Fibroblast of upper back skin (primary cell): ENCODE data around the gene SUGP1.
"Not testable (repeated sequence)": the region's sequence is repeated elsewhere in the genome, so short reads cannot be mapped to it uniquely, and the experiment has no call there.

Experiments used
- DNase-seq: peaks from one replicate; pipeline ENCODE4 v3.0.0-alpha.2; 2013

Gene SUGP1

DNA sequence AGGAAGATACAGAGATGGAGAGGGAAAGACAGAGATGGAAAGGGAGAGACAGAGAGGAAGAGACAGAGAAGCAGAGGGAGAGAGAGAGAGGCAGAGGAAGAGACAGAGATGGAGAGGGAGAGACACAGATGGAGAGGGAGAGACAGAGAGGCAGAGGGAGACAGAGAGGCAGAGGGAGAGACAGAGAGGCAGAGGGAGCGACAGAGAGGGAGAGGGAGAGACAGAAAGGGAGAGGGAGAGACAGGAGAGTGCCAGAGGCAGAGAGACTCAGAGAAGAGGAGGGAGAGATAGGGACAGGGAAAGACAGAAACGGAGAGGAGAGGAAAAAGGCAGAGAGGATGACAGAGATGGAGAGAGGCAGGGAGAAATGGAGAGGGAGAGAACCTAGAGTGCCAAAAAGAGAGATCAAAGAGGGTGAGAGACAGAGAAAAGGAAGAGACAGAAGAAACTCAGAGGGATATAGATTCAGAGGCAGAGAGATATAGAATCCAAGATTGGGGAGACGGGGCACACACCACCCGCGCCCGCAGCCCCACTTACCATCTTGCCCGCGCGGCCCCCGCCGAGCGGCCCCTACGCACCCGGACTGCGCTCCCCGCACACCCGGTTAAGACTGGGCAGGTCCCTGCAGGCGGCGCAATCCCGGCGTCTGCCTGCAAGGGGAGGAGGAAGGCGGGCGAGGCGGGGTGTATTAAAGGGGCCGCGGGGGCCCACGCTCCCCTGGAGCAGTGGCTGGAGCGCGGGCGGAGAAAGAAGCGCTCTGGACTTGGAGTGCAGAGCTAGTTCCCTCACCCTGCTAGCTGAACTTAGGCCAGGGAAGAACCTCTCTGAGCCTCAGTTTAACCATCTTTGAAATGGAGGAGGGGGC lies 57.9 kb downstream of the SUGP1 start:
- DNase-seq = no peak

GRCh38 chr19:19261350-19262189 lies 58.7 kb downstream of the SUGP1 start:
- no peak for DNase-seq

DNA sequence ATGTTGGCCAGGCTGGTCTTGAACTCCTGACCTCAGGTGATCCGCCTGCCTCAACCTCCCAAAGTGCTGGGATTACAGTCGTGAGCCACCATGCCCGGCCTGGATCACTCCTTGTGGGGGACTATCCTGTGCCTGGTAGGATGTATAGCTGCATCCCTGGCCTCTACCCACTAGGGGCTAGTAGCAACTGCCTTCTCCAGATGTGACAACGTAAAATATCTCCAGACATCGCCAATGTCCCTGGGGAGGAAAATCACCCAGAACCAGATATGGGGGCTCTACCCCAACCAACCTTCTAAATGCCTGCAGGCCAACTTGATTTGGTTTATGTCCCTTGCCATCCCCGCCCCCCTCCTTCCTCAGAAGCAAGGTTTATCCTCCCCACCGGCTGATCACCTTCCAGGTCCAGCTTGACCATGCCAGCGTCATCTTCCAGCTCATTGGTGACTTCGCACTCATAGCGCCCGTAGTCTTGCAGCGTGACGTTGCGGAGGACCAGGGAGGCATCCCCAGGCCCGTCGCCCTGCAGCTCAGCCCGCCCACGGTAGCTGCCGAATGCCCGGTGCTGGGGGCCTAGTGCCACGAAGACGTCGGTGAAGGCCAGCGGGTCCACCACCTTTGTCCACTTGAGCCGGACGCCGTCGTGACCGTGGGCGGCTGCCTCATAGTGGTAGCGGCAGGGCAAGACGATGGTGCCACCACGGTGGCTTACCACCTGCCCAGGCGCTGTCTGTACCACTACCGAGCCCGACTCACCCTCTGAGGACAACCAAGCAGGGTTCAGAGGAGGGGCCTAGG lies 59.7 kb downstream of the SUGP1 start:
- no peak for DNase-seq

DNA sequence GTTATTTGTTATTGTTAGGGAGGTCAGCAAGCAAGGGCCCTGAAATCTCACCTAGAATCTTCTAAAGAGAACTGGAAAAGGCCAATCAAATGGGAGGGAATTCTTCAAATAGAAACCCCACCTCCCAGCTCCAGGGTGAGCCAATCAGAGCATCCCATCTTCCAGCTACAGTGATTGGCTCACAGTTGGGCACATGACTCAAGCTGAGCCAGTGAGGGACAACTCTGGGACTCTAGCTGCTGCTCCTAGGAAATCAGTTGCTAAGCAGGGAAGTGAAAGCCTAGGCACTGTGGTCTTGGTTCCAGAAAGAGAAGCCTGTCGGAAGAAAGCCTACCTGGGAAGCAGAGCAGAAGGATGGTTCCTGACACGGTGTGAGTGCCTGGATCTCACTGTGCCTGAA lies 60.6 kb downstream of the SUGP1 start:
- no peak for DNase-seq

DNA sequence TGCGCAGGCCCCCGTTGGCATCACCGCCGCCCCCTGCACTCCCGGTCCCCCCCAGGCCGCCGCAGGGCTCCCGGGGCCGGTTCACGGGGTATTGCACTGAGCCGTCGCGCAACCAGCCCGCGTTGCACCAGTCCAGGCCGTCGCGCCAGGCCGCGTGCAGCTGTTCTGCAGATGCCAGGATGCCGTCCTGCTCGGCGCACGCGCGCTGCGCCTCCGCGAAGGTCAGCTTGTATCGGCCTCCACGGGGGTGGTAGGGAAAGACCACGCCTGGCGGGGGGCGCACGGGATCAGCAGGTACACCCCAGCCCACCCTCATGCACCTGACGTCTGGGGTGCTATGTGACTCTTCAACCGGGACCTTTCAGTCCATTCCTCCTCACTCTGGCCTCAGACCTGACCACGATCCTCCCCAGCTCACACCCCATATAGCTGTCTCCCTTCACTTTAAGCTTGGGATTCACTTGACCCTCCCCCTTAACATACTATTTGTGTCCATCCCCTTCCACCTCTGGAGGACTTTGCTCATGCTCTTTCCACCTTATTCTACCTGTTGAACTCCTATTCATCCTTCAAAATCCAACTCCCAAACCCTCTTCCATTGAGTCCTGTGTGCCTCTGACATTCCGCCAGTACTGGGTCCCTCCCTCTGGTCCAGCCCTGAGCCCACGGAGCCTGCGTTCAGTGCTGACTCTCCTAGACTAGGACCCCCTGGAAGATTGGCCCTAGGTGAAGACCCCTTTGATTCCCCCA lies 61.5 kb downstream of the SUGP1 start:
- no peak for DNase-seq

- DNase-seq = no peak
These were observed 62.3 kb downstream of the SUGP1 start for GRCh38 chr19:19257836-19258588.

GRCh38 chr19:19257137-19257536 lies 63.2 kb downstream of the SUGP1 start:
- no peak for DNase-seq

DNA sequence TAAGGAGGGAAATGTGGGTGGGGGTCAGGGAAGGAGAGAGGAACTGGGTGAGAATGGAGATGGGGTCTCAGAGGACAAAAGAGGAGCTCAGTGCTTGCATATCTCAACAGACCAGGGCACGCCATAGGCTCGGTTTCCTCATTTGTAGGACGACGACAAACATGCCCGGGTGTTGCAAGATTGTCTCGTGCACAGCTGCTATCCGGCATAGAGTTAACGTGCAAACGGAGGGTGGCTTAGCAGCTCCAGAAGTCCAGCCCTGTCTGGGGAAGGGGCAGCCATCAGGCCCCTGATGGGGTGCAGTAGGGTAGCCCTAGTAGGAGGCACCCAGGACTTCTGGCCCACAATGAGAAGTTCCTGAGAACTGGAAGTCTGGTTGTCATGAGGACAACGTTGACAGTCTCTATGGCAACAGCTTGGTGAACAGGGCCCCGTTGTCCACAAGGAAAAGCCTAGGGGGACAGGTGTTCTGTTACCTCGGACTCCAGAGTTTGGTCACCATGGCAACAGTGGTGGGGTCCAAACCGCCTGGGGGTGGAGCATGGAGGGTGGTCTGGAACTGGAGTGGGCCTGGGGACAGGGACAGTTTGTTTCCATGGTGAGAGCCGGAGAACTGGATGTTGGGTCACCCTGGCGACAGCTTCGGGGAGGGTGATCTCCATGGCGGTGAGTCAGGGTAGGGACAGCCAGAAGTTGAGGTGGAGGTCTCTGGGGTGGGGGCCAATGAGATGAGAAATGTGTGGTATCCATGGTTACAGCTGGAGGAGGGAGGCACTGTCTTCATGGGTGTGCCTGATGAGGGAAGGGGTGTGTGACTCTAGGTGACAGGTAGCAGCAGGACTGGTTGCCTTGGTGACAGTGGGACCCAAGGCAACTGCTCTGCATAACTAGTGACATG lies 64.0 kb downstream of the SUGP1 start:
- no peak for DNase-seq

DNA sequence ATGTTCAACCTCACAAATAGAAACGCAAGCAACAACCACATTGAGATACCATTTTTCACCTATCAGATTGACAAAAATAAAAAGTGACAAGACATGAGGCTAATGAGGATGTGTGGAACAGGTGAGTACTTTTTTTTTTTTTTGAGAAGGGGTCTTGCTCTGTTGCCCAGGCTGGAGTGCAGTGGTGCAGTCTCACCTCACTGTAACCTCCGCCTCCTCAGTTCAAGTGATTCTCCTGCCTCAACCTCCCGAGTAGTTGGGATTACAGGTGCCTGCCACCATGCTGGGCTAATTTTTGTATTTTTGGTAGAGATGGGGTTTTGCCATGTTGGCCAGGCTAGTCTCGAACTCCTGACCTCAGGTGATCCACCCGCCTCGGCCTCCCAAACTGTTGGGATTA lies 66.9 kb downstream of the SUGP1 start:
- DNase-seq = not testable (repeated sequence)

- DNase-seq = no peak
These were observed 70.0 kb downstream of the SUGP1 start for GRCh38 chr19:19250196-19250801.

GRCh38 chr19:19240476-19240875 lies 79.8 kb downstream of the SUGP1 start:
- no peak for DNase-seq

- no peak for DNase-seq
These were observed 80.6 kb downstream of the SUGP1 start for GRCh38 chr19:19239675-19240074.

DNA sequence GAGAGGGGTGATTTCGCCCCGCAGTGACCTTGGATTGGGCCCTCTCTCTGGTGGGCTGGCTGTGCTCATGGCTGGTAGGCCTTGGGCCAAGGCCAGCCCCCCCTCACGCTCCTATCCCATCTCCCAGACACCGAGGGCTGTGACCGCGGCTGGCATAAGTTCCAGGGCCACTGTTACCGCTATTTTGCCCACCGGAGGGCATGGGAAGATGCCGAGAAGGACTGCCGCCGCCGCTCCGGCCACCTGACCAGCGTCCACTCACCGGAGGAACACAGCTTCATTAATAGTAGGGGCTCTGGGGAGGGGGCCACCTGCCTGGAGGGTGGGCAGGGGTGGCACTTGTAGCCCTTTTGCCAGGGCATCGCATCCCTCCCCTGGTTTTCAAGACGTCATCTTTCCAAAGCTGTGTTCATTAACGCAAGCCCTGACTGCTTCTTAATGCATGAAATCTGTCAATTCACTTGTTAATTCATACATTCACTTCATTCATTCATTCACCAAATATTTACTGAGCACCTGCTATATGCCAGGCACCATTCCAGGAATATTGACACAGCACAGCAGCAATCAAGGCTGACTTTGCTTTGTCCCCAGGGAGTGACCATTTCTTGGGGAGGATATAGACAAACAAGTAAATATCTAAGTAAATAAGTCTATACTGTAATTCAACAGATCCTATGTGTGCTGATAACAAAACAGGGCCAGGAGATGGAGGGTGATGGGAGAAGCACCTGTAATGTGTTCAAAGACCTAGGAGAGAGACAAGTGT lies 82.0 kb downstream of the SUGP1 start:
- no peak for DNase-seq

DNA sequence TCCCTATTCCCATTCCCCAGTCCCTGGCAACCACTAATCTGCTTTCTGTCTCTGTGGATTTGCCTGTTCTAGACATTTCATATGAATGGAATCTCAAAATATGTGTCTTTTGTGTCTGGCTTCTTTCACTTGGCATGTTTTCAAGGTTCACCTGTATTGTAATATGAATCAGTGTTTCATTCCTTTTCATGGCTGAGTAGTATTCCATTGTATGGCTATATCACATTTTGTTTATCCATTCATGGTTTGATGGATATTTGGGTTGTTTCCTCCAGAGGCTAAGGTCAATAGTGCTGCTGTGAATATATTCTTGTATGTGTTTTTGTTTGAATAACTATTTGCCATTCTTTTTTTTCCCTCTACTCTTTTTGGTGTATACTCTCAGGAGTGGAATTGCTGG lies 84.1 kb downstream of the SUGP1 start:
- DNase-seq = no peak

- no peak for DNase-seq
These were observed 86.0 kb downstream of the SUGP1 start for GRCh38 chr19:19234220-19234816.

GRCh38 chr19:19232261-19232721 lies 88.0 kb downstream of the SUGP1 start:
- DNase-seq = no peak

GRCh38 chr19:19230999-19231398 lies 89.3 kb downstream of the SUGP1 start:
- DNase-seq = no peak

GRCh38 chr19:19229701-19230100 lies 90.6 kb downstream of the SUGP1 start:
- DNase-seq = no peak

DNA sequence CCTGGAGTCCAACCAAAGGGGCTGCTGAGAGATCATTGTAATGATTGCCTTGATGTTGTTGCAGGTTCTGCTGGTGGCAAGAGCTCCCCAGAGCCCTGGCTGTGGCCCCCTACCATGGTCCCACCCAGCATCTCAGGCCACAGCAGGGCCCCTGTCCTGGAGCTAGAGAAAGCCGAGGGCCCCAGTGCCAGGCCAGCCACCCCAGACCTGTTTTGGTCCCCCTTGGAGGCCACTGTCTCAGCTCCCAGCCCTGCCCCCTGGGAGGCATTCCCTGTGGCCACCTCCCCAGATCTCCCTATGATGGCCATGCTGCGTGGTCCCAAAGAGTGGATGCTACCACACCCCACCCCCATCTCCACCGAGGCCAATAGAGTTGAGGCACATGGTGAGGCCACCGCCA lies 93.1 kb downstream of the SUGP1 start:
- no peak for DNase-seq
